Measurements from ENCODE around the gene OR52I2. TPM values are rescaled to one million over a fixed set of nuclear protein-coding genes. Genes with fewer than 3 reads are reported as not detected.

OR52I2 gene
- total RNA-seq, 1 donor from 2014 or later = not detected

- Mint-ChIP-seq H3K4me1 (ENCODE audit: low read depth) (peaks cover 6% of the 10 kb centered on the region), H3K9me3 (no peaks in the 10 kb centered on the region), H3K4me3 (ENCODE audit: low read depth) (no peak overlapping the region), H3K27me3 (ENCODE audit: low read depth) (peaks cover 19% of the 10 kb centered on the region), H3K27ac (no peak overlapping the region), H3K36me3 (ENCODE audit: low read depth) (no peaks in the 10 kb centered on the region)
- no peak for DNase-seq (ENCODE audit: low spot score)
- intact Hi-C loops (cut with micrococcal nuclease) = no loop called here
Observed at GRCh38 chr11:4577761-4578160, 3.8 kb upstream of the OR52I2 start.

- Mint-ChIP-seq H3K4me3 (ENCODE audit: low read depth) (no peak overlapping the region), H3K36me3 (ENCODE audit: low read depth) (no peaks in the 10 kb centered on the region), H3K27ac (no peak overlapping the region)
Observed at GRCh38 chr11:4578624-4579023, 2.9 kb upstream of the OR52I2 start.

GRCh38 chr11:4580124-4580523, 1.4 kb upstream of the OR52I2 start:
- no peaks in the 10 kb centered on the region for H3K36me3 Mint-ChIP-seq (ENCODE audit: low read depth)
- H3K4me3 Mint-ChIP-seq (ENCODE audit: low read depth) = no peak overlapping the region
- H3K27ac Mint-ChIP-seq = no peak overlapping the region
- intact Hi-C loops (cut with micrococcal nuclease) = no loop called here
- H3K9me3 Mint-ChIP-seq = no peaks in the 10 kb centered on the region
- DNase-seq (ENCODE audit: low spot score) = no peak
- peaks cover 6% of the 10 kb centered on the region for H3K4me1 Mint-ChIP-seq (ENCODE audit: low read depth)
- H3K27me3 Mint-ChIP-seq (ENCODE audit: low read depth) = peaks cover 22% of the 10 kb centered on the region

More at GRCh38 chr11:4578624-4579023, 2.9 kb upstream of the OR52I2 start:
- Mint-ChIP-seq H3K9me3 (no peaks in the 10 kb centered on the region), H3K27me3 (ENCODE audit: low read depth) (peaks cover 20% of the 10 kb centered on the region), H3K4me1 (ENCODE audit: low read depth) (peaks cover 6% of the 10 kb centered on the region)
- DNase-seq (ENCODE audit: low spot score) = no peak
- intact Hi-C loops (cut with micrococcal nuclease) = no loop called here

- Mint-ChIP-seq H3K27me3 (ENCODE audit: low read depth) (peaks cover 12% of the 10 kb centered on the region), H3K4me3 (ENCODE audit: low read depth) (no peak overlapping the region), H3K9me3 (no peaks in the 10 kb centered on the region), H3K27ac (no peak overlapping the region), H3K36me3 (ENCODE audit: low read depth) (no peaks in the 10 kb centered on the region), H3K4me1 (ENCODE audit: low read depth) (no peaks in the 10 kb centered on the region)
- intact Hi-C loops (cut with micrococcal nuclease) = no loop called here
- DNase-seq (ENCODE audit: low spot score) = no peak
Observed at GRCh38 chr11:4589017-4589416, 7.5 kb downstream of the OR52I2 start.

- intact Hi-C loops (cut with micrococcal nuclease) = no loop called here
- DNase-seq (ENCODE audit: low spot score) = no peak
- no peaks in the 10 kb centered on the region for H3K4me1 Mint-ChIP-seq (ENCODE audit: low read depth)
- peaks cover 6% of the 10 kb centered on the region for H3K27me3 Mint-ChIP-seq (ENCODE audit: low read depth)
- H3K9me3 Mint-ChIP-seq = no peaks in the 10 kb centered on the region
- no peak within 1 kb of the TSS for H3K27ac Mint-ChIP-seq
- no peak within 1 kb of the TSS for H3K4me3 Mint-ChIP-seq (ENCODE audit: low read depth)
- peaks cover 2% of the 10 kb centered on the region for H3K36me3 Mint-ChIP-seq (ENCODE audit: low read depth)
Observed at GRCh38 chr11:4593739-4594138, 12.2 kb downstream of the OR52I2 start, which contains the start of gene OR52I1. TSS of gene OR52I1 (plus strand) at chr11:4594039. CDS start at chr11:4594039, 0 bp downstream.

GRCh38 chr11:4605057-4605456, 23.5 kb downstream of the OR52I2 start:
- Mint-ChIP-seq H3K27me3 (ENCODE audit: low read depth) (no peaks in the 10 kb centered on the region), H3K4me3 (ENCODE audit: low read depth) (no peak overlapping the region)
- intact Hi-C loops (cut with micrococcal nuclease) = no loop called here

GRCh38 chr11:4606231-4607015, 24.9 kb downstream of the OR52I2 start:
- H3K4me1 Mint-ChIP-seq (ENCODE audit: low read depth) = peaks cover 31% of the 10 kb centered on the region
- intact Hi-C loops (cut with micrococcal nuclease) = no loop called here
- H3K9me3 Mint-ChIP-seq = no peaks in the 10 kb centered on the region
- no peak for DNase-seq (ENCODE audit: low spot score)
- H3K27me3 Mint-ChIP-seq (ENCODE audit: low read depth) = no peaks in the 10 kb centered on the region
- H3K36me3 Mint-ChIP-seq (ENCODE audit: low read depth) = peaks cover 21% of the 10 kb centered on the region
- no peak overlapping the region for H3K27ac Mint-ChIP-seq
- H3K4me3 Mint-ChIP-seq (ENCODE audit: low read depth) = peak overlapping the region; percentile 91

More at GRCh38 chr11:4605057-4605456, 23.5 kb downstream of the OR52I2 start:
- Mint-ChIP-seq H3K9me3 (no peaks in the 10 kb centered on the region), H3K27ac (no peak overlapping the region), H3K4me1 (ENCODE audit: low read depth) (peaks cover 26% of the 10 kb centered on the region), H3K36me3 (ENCODE audit: low read depth) (peaks cover 33% of the 10 kb centered on the region)
- DNase-seq (ENCODE audit: low spot score) = no peak

GRCh38 chr11:4607096-4607495, 25.6 kb downstream of the OR52I2 start:
- no peak for DNase-seq (ENCODE audit: low spot score)
- Mint-ChIP-seq H3K36me3 (ENCODE audit: low read depth) (peaks cover 16% of the 10 kb centered on the region), H3K9me3 (no peaks in the 10 kb centered on the region), H3K27me3 (ENCODE audit: low read depth) (no peaks in the 10 kb centered on the region), H3K4me3 (ENCODE audit: low read depth) (peak overlapping the region; percentile 91), H3K27ac (peak overlapping the region; percentile 85), H3K4me1 (ENCODE audit: low read depth) (peaks cover 31% of the 10 kb centered on the region)
- intact Hi-C loops (cut with micrococcal nuclease) = no loop called here

GRCh38 chr11:4607781-4608666, 26.5 kb downstream of the OR52I2 start, which contains the start of gene TRIM68:
TSS of gene TRIM68 (minus strand) at chr11:4608231. CDS start at chr11:4605504, 2,727 bp downstream.
- peak within 1 kb of the TSS; percentile 85 for H3K27ac Mint-ChIP-seq
- DNase-seq (ENCODE audit: low spot score) = peak; percentile 93
- peak within 1 kb of the TSS; percentile 91 for H3K4me3 Mint-ChIP-seq (ENCODE audit: low read depth)
- intact Hi-C loops (cut with micrococcal nuclease) = no loop called here
- peaks cover 31% of the 10 kb centered on the region for H3K4me1 Mint-ChIP-seq (ENCODE audit: low read depth)
- H3K36me3 Mint-ChIP-seq (ENCODE audit: low read depth) = peaks cover 14% of the 10 kb centered on the region
- H3K9me3 Mint-ChIP-seq = no peaks in the 10 kb centered on the region
- no peaks in the 10 kb centered on the region for H3K27me3 Mint-ChIP-seq (ENCODE audit: low read depth)

GRCh38 chr11:4610258-4610935, 28.9 kb downstream of the OR52I2 start:
- DNase-seq (ENCODE audit: low spot score) = no peak
- Mint-ChIP-seq H3K4me1 (ENCODE audit: low read depth) (peaks cover 34% of the 10 kb centered on the region), H3K4me3 (ENCODE audit: low read depth) (peak overlapping the region; percentile 10), H3K27ac (peak overlapping the region; percentile 38), H3K36me3 (ENCODE audit: low read depth) (no peaks in the 10 kb centered on the region), H3K9me3 (no peaks in the 10 kb centered on the region), H3K27me3 (ENCODE audit: low read depth) (peaks cover 9% of the 10 kb centered on the region)
- intact Hi-C loops (cut with micrococcal nuclease) = no loop called here

GRCh38 chr11:4611986-4612385, 30.4 kb downstream of the OR52I2 start:
- no peak for DNase-seq (ENCODE audit: low spot score)
- no peak overlapping the region for H3K27ac Mint-ChIP-seq
- H3K4me1 Mint-ChIP-seq (ENCODE audit: low read depth) = peaks cover 29% of the 10 kb centered on the region
- H3K36me3 Mint-ChIP-seq (ENCODE audit: low read depth) = no peaks in the 10 kb centered on the region
- no peak overlapping the region for H3K4me3 Mint-ChIP-seq (ENCODE audit: low read depth)
- intact Hi-C loops (cut with micrococcal nuclease) = no loop called here
- no peaks in the 10 kb centered on the region for H3K9me3 Mint-ChIP-seq
- H3K27me3 Mint-ChIP-seq (ENCODE audit: low read depth) = peaks cover 11% of the 10 kb centered on the region

GRCh38 chr11:4615856-4616444, 34.4 kb downstream of the OR52I2 start:
- no peak for DNase-seq (ENCODE audit: low spot score)
- no peaks in the 10 kb centered on the region for H3K9me3 Mint-ChIP-seq
- no peak overlapping the region for H3K4me3 Mint-ChIP-seq (ENCODE audit: low read depth)
- intact Hi-C loops (cut with micrococcal nuclease) = no loop called here
- no peaks in the 10 kb centered on the region for H3K36me3 Mint-ChIP-seq (ENCODE audit: low read depth)
- no peak overlapping the region for H3K27ac Mint-ChIP-seq
- peaks cover 13% of the 10 kb centered on the region for H3K27me3 Mint-ChIP-seq (ENCODE audit: low read depth)
- H3K4me1 Mint-ChIP-seq (ENCODE audit: low read depth) = peaks cover 5% of the 10 kb centered on the region

Data from activated T-helper 2 cell treated with anti-CD3 and anti-CD28 coated beads, Interferon-gamma antibody, Interleukin-2, Interleukin-4, amounts not matched to agents 10 μg/mL and 5 μg/mL and 100 μg/mL, durations not matched to agents 14 hours and 24 hours and 36 hours (primary cell).